ENCODE data around the gene SLC7A5.

- no peak for TF ChIP-seq EZH2phosphoT487 (IDR thresholded peaks at IDR 0.05; ENCODE audit: insufficient read depth, low read depth)
- TF ChIP-seq EZH2 (IDR thresholded peaks at IDR 0.05; ENCODE audit: insufficient read depth, poor library complexity, severe bottlenecking) = no peak
Observed at GRCh38 chr16:87844120-87844733, 25.1 kb downstream of the SLC7A5 start.
